Measurements from ENCODE around the gene CPVL. TPM values are rescaled to one million over a fixed set of nuclear protein-coding genes. Genes with fewer than 3 reads are reported as not detected.

Gene CPVL
- total RNA-seq, 1 experiment from 2014 or later: 1.1 TPM

- Histone ChIP-seq H3K27me3 (ENCODE audit: control insufficient read depth, insufficient read depth, low read length) (no peaks in the 10 kb centered on the region; the same call in 1 of the 2 replicates), H3K27ac (ENCODE audit: low read length) (no peak overlapping the region), H3K4me1 (ENCODE audit: control insufficient read depth, insufficient read depth, low read length) (no peaks in the 10 kb centered on the region), H3K9me3 (ENCODE audit: control insufficient read depth, insufficient read depth, low read depth, low read length) (no peaks in the 10 kb centered on the region), H3K36me3 (ENCODE audit: control insufficient read depth, insufficient read depth, low read length) (no peaks in the 10 kb centered on the region), H3K4me3 (ENCODE audit: low read depth in 2 of 2, low read length in 2 of 2) (no peak overlapping the region)
- CTCF ChIA-PET: no interaction called here
- in situ Hi-C loops (cut with HindIII; ENCODE audit: low pct_unique_long_range_greater_than_20kb, low sequenced_read_pairs) (no loop called here), intact Hi-C loops (cut with micrococcal nuclease; ENCODE audit: unreplicated experiment) (no loop called here)
- ATAC-seq: no peak
- BruUV-seq (replicated peaks): no TSS peak
- no peak for DNase-seq (ENCODE audit: low read depth, low spot score)
- POLR2A ChIA-PET: no interaction called here
- TF ChIP-seq CTCF (IDR thresholded peaks at IDR 0.05) (no peak), SIN3A (IDR thresholded peaks at IDR 0.05; ENCODE audit: borderline replicate concordance, insufficient read depth, low read depth, low read length) (no peak), TCF7L2 (IDR thresholded peaks at IDR 0.05; ENCODE audit: low read depth, low read length) (no peak), POLR2AphosphoS5 (IDR thresholded peaks at IDR 0.05; ENCODE audit: low read depth, low read length) (no peak), REST (IDR thresholded peaks at IDR 0.05; ENCODE audit: insufficient read depth in 1 of 2, low read depth in 2 of 2, low read length in 1 of 2) (no peak)
Measured at GRCh38 chr7:28989211-28989980, 156.9 kb downstream of the CPVL start.

GRCh38 chr7:28988810-28989209 lies 157.5 kb downstream of the CPVL start:
- no peak for ATAC-seq
- Histone ChIP-seq H3K4me1 (ENCODE audit: control insufficient read depth, insufficient read depth, low read length) (no peaks in the 10 kb centered on the region), H3K27me3 (ENCODE audit: control insufficient read depth, insufficient read depth, low read length) (no peaks in the 10 kb centered on the region), H3K27ac (ENCODE audit: low read length) (no peak overlapping the region), H3K36me3 (ENCODE audit: control insufficient read depth, insufficient read depth, low read length) (no peaks in the 10 kb centered on the region), H3K4me3 (ENCODE audit: low read depth in 2 of 2, low read length in 2 of 2) (no peak overlapping the region), H3K9me3 (ENCODE audit: control insufficient read depth, insufficient read depth, low read depth, low read length) (no peaks in the 10 kb centered on the region)
- DNase-seq (ENCODE audit: low read depth, low spot score): no peak
- ChIA-PET POLR2A (no interaction called here), CTCF (no interaction called here)
- TF ChIP-seq POLR2AphosphoS5 (IDR thresholded peaks at IDR 0.05; ENCODE audit: low read depth, low read length): no peak
- TF ChIP-seq CTCF (IDR thresholded peaks at IDR 0.05): no peak
- TF ChIP-seq REST (IDR thresholded peaks at IDR 0.05; ENCODE audit: insufficient read depth in 1 of 2, low read depth in 2 of 2, low read length in 1 of 2): no peak
- TF ChIP-seq TCF7L2 (IDR thresholded peaks at IDR 0.05; ENCODE audit: low read depth, low read length): no peak
- no peak for TF ChIP-seq SIN3A (IDR thresholded peaks at IDR 0.05; ENCODE audit: borderline replicate concordance, insufficient read depth, low read depth, low read length)
- intact Hi-C loops (cut with micrococcal nuclease; ENCODE audit: unreplicated experiment): no loop called here
- no TSS peak for BruUV-seq (replicated peaks)
- in situ Hi-C loops (cut with HindIII; ENCODE audit: low pct_unique_long_range_greater_than_20kb, low sequenced_read_pairs): no loop called here

Measured in Panc1 (cell line).